Renal cortex interstitium (tissue), 11 donors: ENCODE measurements around the gene RAD51B. TPM values are rescaled to one million over a fixed set of nuclear protein-coding genes. Genes with fewer than 3 reads are reported as not detected.

Experiments
- DNase-seq, 11 donors: peaks; one replicate each; pipeline ENCODE4 v3.0.0-alpha.2; 2013; ENCODE audit warnings: low read depth in 9 of 11, low spot score in 4 of 11; ENCODE audit errors: extremely low read depth in 1 of 11
- polyA plus RNA-seq, 3 donors: library from polyadenylated mRNA; unstranded; fragments of 120-200 nt; gene quantifications; one replicate each; pipeline ENCODE4 v1.2.1, GENCODE V29; 2013; ENCODE audit not compliant: insufficient read length in 3 of 3

Gene RAD51B
- polyA plus RNA-seq, 3 donors, result 12.5 to 13.0 (median 12.5) TPM

- DNase-seq, result no peak
Measured at GRCh38 chr14:68586896-68587751, 767.5 kb downstream of the RAD51B start.

GRCh38 chr14:68587931-68588330 lies 768.4 kb downstream of the RAD51B start:
- no peak for DNase-seq

- peak; percentile 71 to 93 (median 84) for DNase-seq
Measured at GRCh38 chr14:68589447-68590200, 770.0 kb downstream of the RAD51B start.

DNA sequence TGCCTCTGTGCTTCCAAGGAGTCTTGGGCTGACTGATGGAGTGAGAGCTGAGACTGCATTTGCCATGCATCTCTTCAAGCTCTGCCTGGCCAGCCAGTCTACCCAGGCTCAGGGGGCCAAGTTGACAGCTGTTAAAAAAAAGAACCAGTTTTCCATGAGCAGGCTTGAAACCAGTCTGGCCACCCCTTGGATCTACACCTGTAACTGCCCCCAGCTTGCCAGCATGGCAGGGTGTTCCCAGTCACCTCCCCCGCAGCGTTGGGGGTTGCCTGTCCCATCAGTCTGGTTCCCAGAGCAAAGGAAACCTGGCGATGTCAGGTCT lies 770.6 kb downstream of the RAD51B start:
- no peak for DNase-seq

GRCh38 chr14:68591786-68592185 lies 772.2 kb downstream of the RAD51B start:
- no peak for DNase-seq

- DNase-seq, result no peak
Measured at GRCh38 chr14:68592948-68593556, 773.5 kb downstream of the RAD51B start.

DNA sequence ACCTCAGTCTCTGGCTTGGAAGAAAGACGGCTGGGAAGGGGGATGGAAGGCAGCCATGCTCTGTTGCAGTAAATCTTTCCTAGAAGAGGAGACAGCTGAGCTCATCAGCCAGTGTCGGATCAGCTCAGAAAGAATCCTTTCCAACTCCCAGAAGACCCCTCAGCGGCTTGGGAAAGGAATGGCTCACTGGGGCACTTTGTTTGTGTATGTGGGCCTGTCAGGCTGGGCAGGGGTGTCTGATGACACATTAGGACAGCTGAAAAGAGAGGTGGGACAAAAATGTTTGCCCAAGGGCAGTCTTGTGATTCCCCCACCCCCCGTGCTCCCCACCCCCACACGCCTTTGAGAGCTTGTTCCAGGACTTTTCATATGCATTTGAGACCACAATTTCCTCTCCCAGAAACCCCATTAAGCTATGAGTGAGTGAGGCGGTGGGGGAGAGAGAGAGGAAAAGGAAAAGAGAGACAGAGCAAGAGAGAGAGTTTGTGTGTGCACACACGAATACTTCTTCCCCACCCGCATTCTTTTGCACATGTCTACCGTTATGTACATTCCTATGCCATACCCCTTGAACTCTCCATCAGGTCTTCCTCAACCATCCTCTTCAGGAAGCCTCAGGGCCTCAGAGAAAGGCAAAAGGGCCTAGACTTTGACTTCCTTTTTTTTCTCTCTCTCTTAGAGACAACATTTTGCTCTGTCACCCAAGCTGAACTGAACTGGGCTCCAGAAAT lies 774.4 kb downstream of the RAD51B start:
- DNase-seq, result no peak

GRCh38 chr14:68594737-68595380 lies 775.3 kb downstream of the RAD51B start:
- no peak for DNase-seq

DNA sequence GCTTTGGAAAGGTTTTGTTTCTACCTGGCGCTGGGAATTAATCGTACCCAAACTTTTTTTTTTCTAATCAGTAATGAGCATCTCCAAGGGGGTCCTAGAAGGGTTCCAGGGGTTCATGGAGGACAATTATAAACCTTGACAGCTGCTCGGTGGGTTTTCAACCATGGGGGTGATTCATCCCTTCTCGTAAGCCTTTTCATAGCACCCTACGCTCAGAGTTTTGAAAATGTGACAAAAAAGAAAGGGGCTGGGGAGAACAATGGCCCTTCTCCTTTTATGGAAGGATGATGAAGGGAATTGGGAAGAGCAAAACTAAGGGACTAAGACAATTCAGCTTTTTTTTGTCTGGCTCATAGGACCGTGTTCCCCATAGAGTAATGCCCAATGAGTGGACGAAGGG lies 776.6 kb downstream of the RAD51B start:
- no peak for DNase-seq

GRCh38 chr14:68596701-68597100 lies 777.1 kb downstream of the RAD51B start:
- DNase-seq, result no peak

DNA sequence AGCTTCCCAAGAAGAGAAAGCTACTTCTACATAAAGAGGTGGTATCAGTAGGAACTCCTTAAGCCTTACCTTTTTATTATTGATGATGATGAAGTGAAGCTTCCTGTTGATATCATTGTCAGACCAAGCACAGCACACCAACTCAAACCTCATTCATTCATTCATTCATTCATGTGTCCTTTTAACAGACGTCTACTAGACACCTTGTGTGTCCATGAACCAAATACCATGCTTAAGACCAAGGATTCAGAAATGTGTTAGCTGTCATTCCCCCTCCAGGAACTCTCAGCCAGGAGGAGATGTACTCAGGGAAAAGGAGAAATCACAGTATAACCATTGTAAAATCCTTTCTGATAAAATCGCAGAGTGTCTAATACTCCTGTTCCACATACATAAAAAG lies 778.5 kb downstream of the RAD51B start:
- no peak for DNase-seq

GRCh38 chr14:68598621-68599447 lies 779.3 kb downstream of the RAD51B start:
- DNase-seq, result no peak

- DNase-seq, result no peak
Measured at GRCh38 chr14:68599896-68600610, 780.5 kb downstream of the RAD51B start.

- no peak for DNase-seq
Measured at GRCh38 chr14:68602507-68602906, 782.9 kb downstream of the RAD51B start.

DNA sequence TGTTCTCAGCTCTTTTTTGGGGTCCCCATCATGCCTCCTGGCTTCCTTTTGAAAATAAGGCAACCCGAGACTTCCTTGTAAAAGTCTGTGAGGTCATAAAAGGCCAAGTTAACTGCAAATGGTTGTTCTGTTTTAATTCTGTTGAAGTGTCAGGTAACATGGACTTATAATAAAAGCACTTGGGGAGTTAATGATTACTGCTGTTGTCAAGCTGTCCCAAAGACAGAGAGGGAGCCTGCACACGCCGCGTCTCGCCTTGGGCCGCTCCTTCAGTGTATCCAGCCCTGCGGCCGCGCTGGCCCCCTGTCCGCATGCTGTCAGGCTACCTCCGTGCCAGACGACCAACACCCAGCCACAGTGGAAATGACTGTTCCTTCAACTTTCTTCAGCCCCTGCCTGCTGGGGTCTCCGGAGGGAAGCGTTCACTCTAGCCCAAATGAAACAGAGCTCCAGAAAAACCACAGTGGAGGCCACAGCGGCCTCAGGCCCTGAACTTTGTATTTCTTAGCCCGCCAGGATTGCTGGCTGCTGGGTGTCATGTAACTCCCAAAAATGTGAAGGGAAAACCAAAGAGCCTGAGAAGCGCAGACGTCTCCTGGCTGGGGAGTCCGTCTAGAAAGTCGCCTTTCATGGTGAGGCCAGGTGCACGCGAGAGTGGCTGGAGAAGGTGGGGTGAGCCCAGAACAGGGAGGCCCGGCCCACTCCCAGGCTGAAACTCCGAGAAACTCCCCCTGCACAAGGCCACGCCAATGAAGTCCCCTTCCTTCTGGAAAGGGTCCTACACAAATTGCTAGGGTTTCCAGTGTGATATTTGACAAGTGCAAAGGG lies 784.2 kb downstream of the RAD51B start:
- DNase-seq, result no peak

DNA sequence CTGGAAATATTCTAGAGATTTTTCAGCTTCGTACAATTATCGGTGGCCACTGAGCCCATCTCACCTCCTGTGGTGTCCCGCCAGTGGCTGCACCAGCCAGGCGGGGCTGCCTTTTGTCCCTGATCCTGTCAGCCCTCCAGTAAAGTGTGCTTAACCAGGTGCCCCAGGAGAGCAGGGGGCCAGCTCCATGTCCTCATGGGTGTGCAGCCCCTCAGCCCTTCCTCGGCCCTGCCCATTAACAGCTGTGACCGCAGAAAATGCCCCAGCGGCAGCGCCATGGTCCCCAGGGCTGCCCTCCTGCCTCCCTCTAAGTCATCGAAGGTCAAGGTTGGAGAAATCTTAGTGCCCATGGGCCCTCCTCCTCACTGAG lies 784.8 kb downstream of the RAD51B start:
- DNase-seq, result no peak

DNA sequence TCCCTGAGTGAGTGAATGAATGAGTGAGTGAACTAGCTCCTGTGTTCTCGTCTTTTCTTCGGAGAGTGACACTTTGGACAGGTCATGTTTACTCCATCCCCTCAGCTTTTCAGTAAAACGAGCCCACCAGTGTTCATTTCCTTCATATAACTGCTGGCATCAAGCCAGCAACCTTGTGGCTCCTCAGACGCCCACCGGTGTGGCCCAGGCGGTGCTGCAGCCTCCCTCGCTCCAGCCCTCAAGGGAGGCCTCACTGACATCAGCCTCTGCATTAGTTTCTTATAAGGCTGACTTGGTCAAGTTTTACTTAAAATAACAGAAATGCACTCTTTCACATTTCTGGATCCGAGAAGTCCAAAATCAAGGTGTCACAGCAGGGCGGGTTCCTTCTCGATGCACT lies 785.2 kb downstream of the RAD51B start:
- DNase-seq, result no peak
